GM12891 (cell line): Measurements from ENCODE around the gene EHD3.

Source experiments
- POLR2A ChIP-seq: IDR thresholded peaks from 2 replicates; pipeline ENCODE4 v1.6.1; 2011; ENCODE audit warnings: low read depth, low read length, control low read depth
- POLR2AphosphoS5 ChIP-seq: IDR thresholded peaks from 2 replicates; pipeline ENCODE4 v1.6.1; 2011; ENCODE audit warnings: low read depth, low read length, control low read depth
- POU2F2 ChIP-seq: IDR thresholded peaks from 2 replicates; pipeline ENCODE4 v1.6.1; 2011; ENCODE audit warnings: low read depth, mild to moderate bottlenecking, control low read depth, low read length, moderate library complexity
- TAF1 ChIP-seq: IDR thresholded peaks from 2 replicates; pipeline ENCODE4 v1.6.1; 2011; ENCODE audit warnings: low read depth, low read length, control low read depth

DNA sequence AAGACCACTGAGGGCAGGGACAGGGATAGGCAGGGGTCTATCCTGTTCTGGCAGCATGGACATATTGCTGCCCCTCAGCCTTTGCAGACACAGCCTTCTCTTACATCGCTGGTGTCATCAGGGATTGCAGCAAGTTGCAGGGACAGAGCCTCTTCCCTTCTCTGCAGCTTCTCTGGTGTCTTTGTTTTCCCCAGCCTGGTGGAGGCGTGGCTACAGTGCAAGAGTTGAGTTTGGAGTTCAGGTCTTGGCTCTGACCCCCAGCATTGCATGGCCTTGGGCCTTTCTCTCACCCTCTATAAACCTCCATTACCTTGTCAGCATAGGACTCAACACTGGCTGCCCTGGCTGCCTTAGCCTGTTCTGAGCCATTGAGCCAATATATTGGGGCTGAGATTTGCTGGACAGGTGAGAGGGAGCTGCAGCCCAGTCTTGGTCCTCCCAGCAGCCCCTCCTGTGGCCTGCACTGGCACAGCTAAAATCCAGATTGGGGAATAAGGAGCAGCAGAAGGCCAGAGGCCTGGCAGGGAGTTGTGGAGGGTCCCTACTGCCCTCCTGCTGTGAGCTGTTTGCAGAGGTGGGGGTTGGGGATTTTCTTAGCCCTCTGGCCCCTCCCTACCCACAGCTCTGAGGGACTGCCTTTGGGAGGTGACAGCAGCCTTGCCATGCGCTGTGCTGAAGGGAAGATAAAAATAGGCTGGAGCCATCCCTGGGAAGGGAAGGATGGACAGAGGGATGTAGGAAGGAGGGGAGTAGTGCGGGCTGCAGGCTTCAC lies 22.8 kb downstream of the EHD3 start:
- TF ChIP-seq POLR2A (no peak), POLR2AphosphoS5 (no peak), TAF1 (no peak), POU2F2 (no peak)
